ENCODE data around the gene NLRX1. TPM values are rescaled to one million over a fixed set of nuclear protein-coding genes. Genes with fewer than 3 reads are reported as not detected.
"Not testable (repeated sequence)": the region's sequence is repeated elsewhere in the genome, so short reads cannot be mapped to it uniquely, and the experiment has no call there.

The NLRX1 gene
- total RNA-seq, 1 experiment from 2014 or later = 0.24 TPM

GRCh38 chr11:119205574-119206510 lies 37.3 kb downstream of the NLRX1 start, which contains the start of gene CBL:
CBL (plus strand) TSS chr11:119206339; CDS start chr11:119206418, 79 bp downstream.
- peak; percentile 91 to 92 for DNase-seq
- peak within 1 kb of the TSS; percentile 95 for H3K4me3 ChIP-seq
- H3K9me3 ChIP-seq (replicated peaks) = no peaks in the 10 kb centered on the region
- H3K27ac ChIP-seq = peak within 1 kb of the TSS; percentile 43
- no peaks in the 10 kb centered on the region for H3K36me3 ChIP-seq
- peaks cover 4% of the 10 kb centered on the region for H3K4me1 ChIP-seq
- H3K27me3 ChIP-seq = no peaks in the 10 kb centered on the region

GRCh38 chr11:119206511-119207414 lies 38.2 kb downstream of the NLRX1 start:
- peak; percentile 27 for DNase-seq
- no peaks in the 10 kb centered on the region for H3K36me3 ChIP-seq
- no peaks in the 10 kb centered on the region for H3K9me3 ChIP-seq (replicated peaks)
- peak overlapping the region; percentile 95 for H3K4me3 ChIP-seq
- H3K4me1 ChIP-seq = peaks cover 4% of the 10 kb centered on the region
- peak overlapping the region; percentile 43 for H3K27ac ChIP-seq
- H3K27me3 ChIP-seq = no peaks in the 10 kb centered on the region

GRCh38 chr11:119207415-119207960 lies 39.0 kb downstream of the NLRX1 start:
- Histone ChIP-seq H3K27ac (no peak overlapping the region), H3K27me3 (no peaks in the 10 kb centered on the region)

GRCh38 chr11:119209186-119209585 lies 40.7 kb downstream of the NLRX1 start:
- no peaks in the 10 kb centered on the region for H3K9me3 ChIP-seq (replicated peaks)
- no peak for DNase-seq
- no peaks in the 10 kb centered on the region for H3K27me3 ChIP-seq
- no peak overlapping the region for H3K27ac ChIP-seq
- peaks cover 4% of the 10 kb centered on the region for H3K4me1 ChIP-seq
- no peaks in the 10 kb centered on the region for H3K36me3 ChIP-seq
- H3K4me3 ChIP-seq = no peak overlapping the region

More at GRCh38 chr11:119207415-119207960, 39.0 kb downstream of the NLRX1 start:
- Histone ChIP-seq H3K4me1 (peaks cover 4% of the 10 kb centered on the region), H3K9me3 (replicated peaks) (no peaks in the 10 kb centered on the region), H3K4me3 (peak overlapping the region; percentile 95), H3K36me3 (no peaks in the 10 kb centered on the region)
- DNase-seq = no peak

- Histone ChIP-seq H3K27ac (no peak overlapping the region), H3K4me3 (no peak overlapping the region), H3K4me1 (peaks cover 4% of the 10 kb centered on the region), H3K36me3 (no peaks in the 10 kb centered on the region), H3K27me3 (no peaks in the 10 kb centered on the region), H3K9me3 (replicated peaks) (no peaks in the 10 kb centered on the region)
- DNase-seq = no peak
Measured at GRCh38 chr11:119210050-119210449, 41.5 kb downstream of the NLRX1 start.

- H3K9me3 ChIP-seq (replicated peaks) = no peaks in the 10 kb centered on the region
- DNase-seq = no peak
- H3K27me3 ChIP-seq = no peaks in the 10 kb centered on the region
- no peak overlapping the region for H3K27ac ChIP-seq
- H3K4me3 ChIP-seq = no peak overlapping the region
- no peaks in the 10 kb centered on the region for H3K4me1 ChIP-seq
- H3K36me3 ChIP-seq = no peaks in the 10 kb centered on the region
Measured at GRCh38 chr11:119218141-119218878, 49.8 kb downstream of the NLRX1 start.

- no peak overlapping the region for H3K27ac ChIP-seq
- no peaks in the 10 kb centered on the region for H3K4me1 ChIP-seq
- no peaks in the 10 kb centered on the region for H3K27me3 ChIP-seq
- H3K36me3 ChIP-seq = no peaks in the 10 kb centered on the region
- peak; percentile 7 to 27 for DNase-seq
- no peak overlapping the region for H3K4me3 ChIP-seq
- no peaks in the 10 kb centered on the region for H3K9me3 ChIP-seq (replicated peaks)
Measured at GRCh38 chr11:119222308-119222707, 53.8 kb downstream of the NLRX1 start.

- Histone ChIP-seq H3K4me3 (no peak overlapping the region), H3K36me3 (no peaks in the 10 kb centered on the region), H3K27me3 (no peaks in the 10 kb centered on the region), H3K27ac (no peak overlapping the region), H3K9me3 (replicated peaks) (no peaks in the 10 kb centered on the region), H3K4me1 (no peaks in the 10 kb centered on the region)
- DNase-seq = no peak
Measured at GRCh38 chr11:119222891-119223290, 54.4 kb downstream of the NLRX1 start.

- Histone ChIP-seq H3K4me3 (no peak overlapping the region), H3K27ac (no peak overlapping the region), H3K27me3 (no peaks in the 10 kb centered on the region), H3K4me1 (no peaks in the 10 kb centered on the region), H3K9me3 (replicated peaks) (no peaks in the 10 kb centered on the region), H3K36me3 (no peaks in the 10 kb centered on the region)
- no peak for DNase-seq
Measured at GRCh38 chr11:119223856-119224255, 55.3 kb downstream of the NLRX1 start.

GRCh38 chr11:119228535-119229287 lies 60.2 kb downstream of the NLRX1 start:
- H3K36me3 ChIP-seq = not testable (repeated sequence)

GRCh38 chr11:119229288-119229672 lies 60.8 kb downstream of the NLRX1 start:
- Histone ChIP-seq H3K4me3 (no peak overlapping the region), H3K36me3 (no peaks in the 10 kb centered on the region), H3K9me3 (replicated peaks) (no peaks in the 10 kb centered on the region), H3K4me1 (no peaks in the 10 kb centered on the region), H3K27me3 (no peaks in the 10 kb centered on the region), H3K27ac (no peak overlapping the region)
- no peak for DNase-seq

More at GRCh38 chr11:119228535-119229287, 60.2 kb downstream of the NLRX1 start:
- not testable (repeated sequence) for H3K27me3 ChIP-seq; H3K27ac ChIP-seq; H3K4me1 ChIP-seq; DNase-seq; H3K4me3 ChIP-seq; H3K9me3 ChIP-seq (replicated peaks)

GRCh38 chr11:119229741-119230140 lies 61.2 kb downstream of the NLRX1 start:
- Histone ChIP-seq H3K4me1 (no peaks in the 10 kb centered on the region), H3K27ac (no peak overlapping the region), H3K27me3 (no peaks in the 10 kb centered on the region), H3K36me3 (no peaks in the 10 kb centered on the region), H3K9me3 (replicated peaks) (no peaks in the 10 kb centered on the region), H3K4me3 (no peak overlapping the region)
- DNase-seq = no peak

All from SJCRH30 (cell line).